Skin epidermis (tissue), 12 donors: ENCODE results near the gene ERBIN.

Experiments used
- H3K27ac ChIP-seq, 21 experiments: fragments of 200-600 bp; sonication (generic) in 11 of 21; one replicate each; pipeline ENCODE4 v1.5.0; 2020; ENCODE audit warnings: mild to moderate bottlenecking in 3 of 21, inconsistent platforms in 2 of 21, moderate library complexity in 2 of 21
- H3K4me3 ChIP-seq, 7 experiments: fragments of 200-600 bp; sonication (generic) in 2 of 7; one replicate each; pipeline ENCODE4 v1.5.0; 2020; ENCODE audit warnings: inconsistent platforms in 2 of 7, mild to moderate bottlenecking in 2 of 7, moderate library complexity in 1 of 7

The ERBIN gene

GRCh38 chr5:66080664-66081063, 154.3 kb downstream of the ERBIN start:
- no peak overlapping the region for H3K27ac ChIP-seq
- no peak overlapping the region for H3K4me3 ChIP-seq

DNA sequence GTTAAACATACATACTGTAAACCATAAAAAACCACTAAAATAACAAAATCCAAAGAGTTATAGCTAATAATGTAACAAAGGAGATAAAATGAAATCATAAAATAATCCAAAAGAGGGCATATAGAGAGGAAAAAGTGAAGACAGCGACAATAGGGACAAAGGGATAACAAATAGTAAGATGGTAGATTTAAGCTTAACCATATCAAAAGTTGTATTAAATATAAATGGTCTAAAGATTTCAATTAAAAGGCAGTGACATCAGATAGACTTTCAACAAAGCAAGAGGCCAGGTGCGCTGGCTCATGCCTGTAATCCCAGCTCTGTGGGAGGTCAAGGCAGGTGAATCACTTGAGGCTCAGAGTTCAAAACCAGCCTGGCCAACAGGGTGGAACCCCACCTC, 163.0 kb downstream of the ERBIN start:
- no peak overlapping the region for H3K4me3 ChIP-seq
- no peak overlapping the region for H3K27ac ChIP-seq

GRCh38 chr5:66100851-66101250, 174.5 kb downstream of the ERBIN start:
- no peak overlapping the region for H3K27ac ChIP-seq

DNA sequence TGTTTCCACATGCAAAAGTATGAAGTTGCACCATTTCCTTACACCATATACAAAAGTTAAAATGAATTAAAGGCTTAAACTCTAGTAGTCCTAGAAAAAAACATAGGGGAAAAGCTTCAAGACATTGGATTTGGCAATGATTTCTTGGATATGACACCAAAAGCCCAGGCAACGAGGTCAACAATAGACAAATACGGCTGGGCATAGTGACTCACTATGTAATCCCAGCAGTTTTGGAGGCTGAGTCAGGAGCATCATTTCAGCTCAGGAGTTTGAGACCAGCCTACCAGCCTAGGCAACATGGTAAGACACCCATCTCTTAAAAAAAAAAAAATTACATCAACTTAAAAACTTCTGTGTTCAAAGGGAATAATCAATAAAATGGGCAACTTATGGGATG, 186.8 kb downstream of the ERBIN start:
- no peak overlapping the region for H3K27ac ChIP-seq
- no peak overlapping the region for H3K4me3 ChIP-seq

More at GRCh38 chr5:66100851-66101250, 174.5 kb downstream of the ERBIN start:
- H3K4me3 ChIP-seq: no peak overlapping the region

DNA sequence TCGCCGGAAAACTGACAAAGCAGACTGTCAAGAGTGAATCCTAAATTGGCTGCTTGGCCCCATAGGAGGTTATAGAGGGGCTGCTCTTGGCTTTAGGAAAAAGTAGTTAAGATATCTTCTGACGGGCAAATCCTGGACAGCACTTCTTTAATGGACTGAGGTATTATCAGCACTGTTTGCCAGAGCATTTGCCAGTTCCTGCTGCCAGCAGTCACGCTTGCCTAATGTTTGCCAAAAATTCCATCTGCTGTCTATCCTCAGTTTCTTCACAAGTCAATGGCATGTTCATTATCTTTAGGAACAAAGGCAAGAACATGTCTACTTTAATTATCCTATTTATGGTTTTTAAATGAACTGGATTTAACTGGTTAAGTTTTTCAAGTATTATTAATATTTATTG, 191.9 kb downstream of the ERBIN start:
- Histone ChIP-seq H3K4me3 (no peak overlapping the region), H3K27ac (no peak overlapping the region)

DNA sequence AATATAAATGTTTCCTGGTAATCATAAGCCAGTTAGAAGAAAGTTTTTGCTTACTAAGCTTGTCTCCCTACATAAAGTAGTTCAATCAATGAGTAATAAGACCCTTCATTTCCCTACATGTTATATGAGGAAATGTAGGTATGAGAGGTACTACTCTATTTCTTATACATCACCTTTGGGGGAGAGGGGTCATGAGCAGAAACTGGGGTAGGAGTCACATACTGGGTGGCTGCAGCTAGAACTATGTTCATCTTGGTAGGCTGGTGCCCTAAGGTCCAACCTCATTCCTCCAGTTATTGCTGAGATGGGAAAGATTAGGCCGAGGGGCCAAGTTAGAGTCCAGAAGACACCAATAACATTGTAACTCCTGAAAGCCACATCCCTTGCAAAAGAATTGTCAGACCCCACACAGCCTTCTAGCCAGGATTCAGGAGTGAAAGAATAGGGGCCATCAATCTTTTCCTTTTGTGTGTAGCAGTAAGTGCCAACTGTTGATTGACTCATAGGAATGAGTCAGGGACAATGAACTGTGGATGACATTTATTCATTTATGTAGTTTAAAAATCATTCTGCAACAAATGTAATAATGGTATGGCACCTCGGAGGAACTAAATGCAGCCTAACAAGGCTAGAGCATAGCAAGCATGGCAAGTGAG, 196.1 kb downstream of the ERBIN start:
- Histone ChIP-seq H3K27ac (no peak overlapping the region), H3K4me3 (no peak overlapping the region)

DNA sequence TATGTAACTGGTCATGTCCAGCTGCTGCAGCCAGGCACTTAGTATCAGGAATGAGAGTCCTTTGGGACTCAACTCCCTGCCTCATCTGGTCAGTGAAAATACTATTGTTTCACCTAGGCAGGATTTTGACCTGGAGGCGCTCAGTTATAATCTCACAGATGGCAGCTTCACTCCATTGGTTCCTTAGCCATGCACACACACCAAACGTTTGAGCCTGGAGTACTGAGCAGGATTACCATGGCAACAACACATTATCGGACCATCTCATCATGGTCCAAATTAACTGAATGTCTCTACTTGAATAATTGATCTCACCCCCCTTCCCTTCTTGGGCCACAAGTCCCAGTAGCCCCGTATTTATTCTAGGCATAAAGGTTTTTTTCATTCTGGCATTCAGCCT, 202.8 kb downstream of the ERBIN start:
- H3K27ac ChIP-seq: no peak overlapping the region
- H3K4me3 ChIP-seq: no peak overlapping the region

DNA sequence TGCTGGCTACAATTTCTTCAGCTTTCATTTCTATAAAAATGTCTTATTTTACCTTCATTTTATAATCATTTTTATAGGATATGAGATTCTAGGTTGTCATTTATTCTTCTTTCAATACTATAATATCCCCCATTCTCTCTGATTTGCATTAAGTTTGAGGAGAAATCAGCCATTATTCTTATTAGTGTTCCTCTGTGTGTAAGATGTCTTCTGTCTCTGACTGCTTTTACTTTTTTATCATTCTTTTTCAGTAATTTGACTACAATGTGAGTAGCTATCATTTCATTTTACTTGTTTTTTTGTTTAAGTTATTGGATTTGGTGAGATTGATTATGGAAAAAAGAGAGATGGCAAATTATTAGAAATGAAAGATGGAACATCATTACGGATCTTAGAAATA, 204.1 kb downstream of the ERBIN start:
- H3K4me3 ChIP-seq: no peak overlapping the region

More for the DNA sequence above, 204.1 kb downstream of the ERBIN start:
- H3K27ac ChIP-seq: no peak overlapping the region
